ENCODE results near the gene ICA1.

Gene ICA1

DNA sequence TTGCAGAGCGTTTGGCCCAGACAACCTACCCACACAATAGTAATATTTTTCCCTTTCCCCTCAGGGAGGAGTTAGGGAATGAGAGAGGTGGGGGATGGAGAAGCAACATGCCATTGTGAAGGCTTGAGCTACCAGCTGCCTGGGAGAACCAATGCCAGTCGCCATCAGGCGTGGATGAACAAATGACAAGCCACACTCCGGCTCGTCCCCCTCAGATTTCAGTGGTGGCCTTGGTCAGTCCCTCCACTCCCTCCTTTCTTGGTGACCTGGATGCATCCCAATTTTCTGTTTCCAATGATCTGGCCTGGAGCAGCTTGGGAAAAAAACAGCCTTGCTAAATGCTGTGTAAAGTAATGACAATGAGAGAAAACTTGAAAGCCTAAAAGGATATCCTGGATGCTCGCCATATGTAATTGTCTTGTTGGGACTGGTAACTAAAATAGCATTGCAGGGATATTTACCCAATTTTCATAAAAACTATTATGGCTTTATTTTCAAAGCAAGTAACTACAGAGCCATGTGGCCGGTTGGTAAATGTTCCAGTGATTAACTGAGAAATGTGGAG lies 110.7 kb downstream of the ICA1 start:
- Histone ChIP-seq H3K9ac (no peak overlapping the region), H3K4me2 (peak overlapping the region in 7 of 11 experiments; percentile 60 to 84 (median 67); a peak in 14 of 22 replicates), H3K27ac (peak overlapping the region in 1 of 11 experiments; percentile 71; a peak in 2 of 22 replicates), H3K4me1 (peaks cover 25 to 44% (median 32%) of the 10 kb centered on the region in 10 experiments), H3K36me3 (peaks cover 0 to 9% (median 0%) of the 10 kb centered on the region in 11 experiments; a peak in 1 of 22 replicates), H3K27me3 (no peaks in the 10 kb centered on the region), H3K9me3 (replicated peaks in 1 of 11) (peaks cover 0 to 8% (median 0%) of the 10 kb centered on the region in 11 experiments; a peak in 2 of 22 replicates), H3K4me3 (no peak overlapping the region), H4K20me1 (no peaks in the 10 kb centered on the region)
- no peak for TF ChIP-seq Cebpa-rat (IDR thresholded peaks at IDR 0.05)

DNA sequence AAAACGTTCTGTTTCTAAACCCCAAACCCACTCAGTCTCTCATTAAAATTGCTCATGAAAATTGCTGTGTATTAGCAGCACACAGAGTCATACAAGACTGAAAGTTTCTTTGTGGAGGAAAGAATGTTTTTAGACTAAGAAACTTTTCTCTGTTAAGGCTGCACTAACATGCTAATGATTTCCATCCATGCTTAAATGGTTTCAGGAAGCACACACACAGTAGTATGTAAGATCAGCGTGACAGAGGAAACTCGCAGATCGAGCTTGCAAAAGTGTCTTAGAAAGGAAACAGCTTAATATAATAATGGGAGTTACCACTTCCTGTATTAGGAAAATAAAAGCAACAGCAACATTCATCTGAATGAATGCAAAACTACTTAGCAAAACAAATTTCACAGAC lies 112.7 kb downstream of the ICA1 start:
- Histone ChIP-seq H3K9me3 (replicated peaks in 1 of 11) (peaks cover 0 to 8% (median 0%) of the 10 kb centered on the region in 11 experiments; a peak in 2 of 22 replicates), H3K27me3 (no peaks in the 10 kb centered on the region), H4K20me1 (no peaks in the 10 kb centered on the region), H3K4me2 (peak overlapping the region; percentile 50 to 84 (median 64)), H3K36me3 (no peaks in the 10 kb centered on the region), H3K4me1 (peaks cover 25 to 44% (median 31%) of the 10 kb centered on the region in 10 experiments), H3K27ac (peak overlapping the region in 10 of 11 experiments; percentile 46 to 71 (median 59); a peak in 19 of 22 replicates), H3K4me3 (peak overlapping the region in 2 of 10 experiments; percentile 6; a peak in 2 of 20 replicates), H3K9ac (peak overlapping the region in 4 of 11 experiments; percentile 20 to 49 (median 32); a peak in 4 of 22 replicates)
- peak in 2 of 11 experiments; percentile 13 to 45; a peak in 3 of 22 replicates for TF ChIP-seq Cebpa-rat (IDR thresholded peaks at IDR 0.05)

DNA sequence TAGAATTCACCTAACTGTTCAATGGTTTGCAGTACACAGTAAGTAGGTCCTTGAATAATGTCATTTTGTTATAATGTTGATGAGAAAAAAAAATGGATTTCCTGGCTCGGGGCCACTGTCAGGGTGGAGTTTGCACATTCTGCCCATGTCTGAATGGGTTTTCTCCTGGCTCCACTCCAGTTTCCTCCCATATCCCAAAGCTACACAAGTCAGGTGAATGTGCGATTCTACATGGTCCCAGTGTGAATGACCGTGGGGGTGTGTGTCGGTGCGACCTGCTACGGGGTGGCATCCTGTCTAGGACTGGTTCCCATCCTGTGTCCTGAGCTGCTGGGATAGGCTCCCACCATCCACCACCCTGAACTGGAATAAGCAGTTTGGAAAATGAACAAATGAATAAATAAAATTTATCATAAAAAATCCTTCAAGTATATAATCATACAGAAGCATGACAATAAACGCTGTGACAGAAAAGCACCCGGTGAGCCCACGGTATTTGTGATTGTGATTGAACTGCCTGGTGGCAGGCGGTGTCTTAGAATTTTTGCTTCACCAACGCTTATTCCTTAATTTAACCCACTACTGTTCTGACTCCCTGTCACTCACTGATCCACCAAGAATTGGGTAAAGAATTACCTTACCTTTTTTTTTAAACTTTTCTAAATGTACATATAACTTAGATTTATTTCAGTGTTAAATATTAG lies 114.1 kb downstream of the ICA1 start:
- H3K9me3 ChIP-seq (replicated peaks in 1 of 11), result peaks cover 0 to 8% (median 0%) of the 10 kb centered on the region in 11 experiments; a peak in 2 of 22 replicates
- H3K27ac ChIP-seq, result peak overlapping the region in 3 of 11 experiments; percentile 0 to 71 (median 6); a peak in 2 of 22 replicates
- no peak for TF ChIP-seq Cebpa-rat (IDR thresholded peaks at IDR 0.05)

DNA sequence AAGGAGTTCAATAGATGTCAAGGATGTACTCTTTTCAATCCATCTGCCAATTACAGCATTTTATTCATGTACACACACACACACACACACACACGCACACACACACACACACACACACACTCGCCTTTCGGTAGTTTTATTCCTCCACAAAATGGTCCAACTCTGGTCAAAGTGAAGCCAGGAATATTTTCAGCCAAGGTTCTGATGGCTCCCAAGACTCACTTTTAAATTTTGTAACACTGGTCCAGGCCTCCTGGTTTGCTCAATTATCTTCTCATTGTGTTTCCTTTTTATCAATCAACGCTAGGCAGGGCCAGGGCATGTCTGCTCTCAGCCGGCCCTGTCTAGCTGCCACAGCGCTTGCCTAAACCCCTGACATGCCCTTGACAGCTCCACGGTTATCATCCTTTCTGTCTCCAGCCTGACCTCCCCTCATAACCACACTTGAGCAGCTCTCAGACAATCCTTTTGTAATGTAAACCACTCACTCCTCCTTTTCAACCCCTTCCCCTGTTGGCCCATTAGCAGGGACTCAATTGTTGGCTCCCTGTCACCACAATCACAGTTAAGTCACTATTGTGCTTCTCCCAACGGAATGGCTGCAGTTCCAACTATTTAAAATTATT lies 115.1 kb downstream of the ICA1 start:
- Histone ChIP-seq H3K4me2 (peak overlapping the region in 1 of 11 experiments; percentile 3; a peak in 1 of 22 replicates), H3K36me3 (no peaks in the 10 kb centered on the region; a peak in 1 of 22 replicates), H3K9ac (no peak overlapping the region), H3K27me3 (no peaks in the 10 kb centered on the region), H4K20me1 (no peaks in the 10 kb centered on the region), H3K9me3 (replicated peaks in 1 of 11) (peaks cover 0 to 7% (median 0%) of the 10 kb centered on the region in 11 experiments; a peak in 2 of 22 replicates), H3K27ac (no peak overlapping the region), H3K4me1 (peaks cover 25 to 44% (median 29%) of the 10 kb centered on the region in 10 experiments), H3K4me3 (no peak overlapping the region)
- no peak for TF ChIP-seq Cebpa-rat (IDR thresholded peaks at IDR 0.05)

More for the DNA sequence above, 114.1 kb downstream of the ICA1 start:
- Histone ChIP-seq H3K36me3 (no peaks in the 10 kb centered on the region; a peak in 1 of 22 replicates), H3K4me3 (no peak overlapping the region), H4K20me1 (no peaks in the 10 kb centered on the region), H3K9ac (no peak overlapping the region), H3K27me3 (no peaks in the 10 kb centered on the region), H3K4me2 (peak overlapping the region in 1 of 11 experiments; percentile 76; a peak in 3 of 22 replicates), H3K4me1 (peaks cover 25 to 44% (median 29%) of the 10 kb centered on the region in 10 experiments)

DNA sequence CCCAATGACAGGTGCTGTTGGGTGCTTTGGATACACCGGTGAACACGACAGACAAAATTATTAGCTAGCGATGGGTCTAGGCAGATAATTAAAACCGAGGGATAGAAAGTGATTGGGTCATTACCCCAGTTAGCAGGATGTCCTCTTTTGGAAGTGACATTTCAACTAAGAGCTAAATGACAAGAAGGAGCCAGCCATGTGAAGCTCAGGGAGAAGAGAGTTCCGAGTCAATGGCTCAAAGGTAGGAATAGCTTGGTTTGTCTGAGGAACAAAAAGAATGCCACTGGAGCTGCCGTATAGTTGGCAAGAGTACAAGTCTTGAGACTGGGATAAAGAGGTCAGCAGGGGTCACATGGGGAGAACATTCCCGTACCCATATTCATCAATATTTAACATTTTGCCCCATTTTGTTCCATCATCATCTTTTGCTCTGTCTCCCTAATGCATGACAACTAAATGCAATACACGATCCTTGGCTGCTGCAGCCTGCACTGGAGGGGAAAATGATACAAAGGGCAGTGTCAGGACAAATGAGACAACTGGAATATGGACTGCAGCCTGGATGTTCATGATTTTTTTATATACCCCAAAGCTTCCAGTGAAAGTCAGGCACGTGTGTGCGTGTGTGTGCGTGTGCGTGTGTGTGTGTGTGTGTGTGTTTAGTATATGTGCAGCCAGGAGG lies 115.7 kb downstream of the ICA1 start:
- Histone ChIP-seq H3K4me2 (no peak overlapping the region), H3K4me3 (no peak overlapping the region), H3K27me3 (no peaks in the 10 kb centered on the region), H4K20me1 (no peaks in the 10 kb centered on the region), H3K9me3 (replicated peaks in 1 of 11) (peaks cover 0 to 5% (median 0%) of the 10 kb centered on the region in 11 experiments; a peak in 2 of 22 replicates), H3K27ac (no peak overlapping the region), H3K4me1 (peaks cover 25 to 42% (median 29%) of the 10 kb centered on the region in 10 experiments), H3K9ac (no peak overlapping the region), H3K36me3 (no peaks in the 10 kb centered on the region; a peak in 1 of 22 replicates)
- TF ChIP-seq Cebpa-rat (IDR thresholded peaks at IDR 0.05), result no peak

DNA sequence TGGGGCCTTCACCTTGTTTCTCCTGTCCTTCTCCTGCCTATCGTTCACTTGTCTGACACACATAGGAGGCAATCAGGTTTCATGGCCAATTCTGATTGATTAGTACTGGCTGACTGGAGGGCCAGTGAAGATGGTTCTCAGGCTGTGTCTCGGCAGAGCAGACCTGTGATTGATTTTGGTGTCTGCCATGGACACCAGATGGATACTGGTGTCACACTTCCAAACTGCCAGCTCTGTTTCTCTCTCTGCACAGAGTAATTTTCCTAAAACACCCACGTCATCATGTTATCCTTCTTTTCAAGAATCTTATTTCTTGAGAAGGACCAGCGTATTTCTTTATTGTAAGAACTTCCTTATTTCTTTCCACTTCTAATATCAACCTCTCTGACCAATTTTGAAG lies 117.1 kb downstream of the ICA1 start:
- H3K4me2 ChIP-seq, result 0 out of 22 replicates have a peak overlapping the region, but pooled peaks of 1 of the 11 experiments have one; percentile 4
- H3K36me3 ChIP-seq, result no peaks in the 10 kb centered on the region; a peak in 1 of 22 replicates
- no peak overlapping the region for H3K9ac ChIP-seq
- no peak overlapping the region for H3K4me3 ChIP-seq
- no peaks in the 10 kb centered on the region for H4K20me1 ChIP-seq
- H3K9me3 ChIP-seq (replicated peaks in 1 of 11), result no peaks in the 10 kb centered on the region
- TF ChIP-seq Cebpa-rat (IDR thresholded peaks at IDR 0.05), result no peak
- H3K27me3 ChIP-seq, result no peaks in the 10 kb centered on the region
- peaks cover 14 to 28% (median 15%) of the 10 kb centered on the region in 10 experiments for H3K4me1 ChIP-seq
- no peak overlapping the region for H3K27ac ChIP-seq

DNA sequence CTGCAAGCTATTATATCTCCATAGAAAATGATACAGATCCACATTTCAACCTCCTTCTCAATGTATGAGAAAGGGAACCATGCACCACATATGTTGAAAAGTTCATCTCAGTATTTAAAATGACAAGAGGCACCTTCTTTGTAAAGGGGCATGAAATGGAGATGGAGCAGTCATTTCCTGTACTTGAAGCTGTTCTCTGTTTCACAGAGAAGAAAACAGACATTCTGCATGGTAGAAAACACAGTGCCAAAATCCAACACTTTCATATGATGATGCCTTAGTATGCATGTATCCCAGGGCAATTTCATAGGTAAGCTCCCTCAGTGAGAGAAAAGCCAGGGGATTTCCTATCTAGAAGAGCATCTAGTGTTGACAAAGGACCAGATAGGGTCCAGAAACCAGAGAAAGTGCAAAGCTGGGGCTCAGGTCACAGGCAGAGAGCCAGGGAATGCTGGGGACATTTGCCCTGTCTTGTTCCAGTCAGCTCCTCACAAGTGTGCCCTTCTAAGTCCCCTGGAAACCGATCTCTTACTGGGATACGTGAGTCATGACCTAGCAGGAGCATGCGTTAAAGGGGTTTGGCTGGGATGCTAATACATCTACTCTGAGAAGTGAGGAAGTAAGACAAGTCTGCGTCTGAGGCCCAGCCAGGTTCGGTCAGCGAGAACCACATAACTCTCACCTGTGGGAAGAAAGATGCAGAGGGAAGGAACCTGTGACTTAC lies 118.7 kb downstream of the ICA1 start:
- no peaks in the 10 kb centered on the region for H4K20me1 ChIP-seq
- no peaks in the 10 kb centered on the region for H3K27me3 ChIP-seq
- TF ChIP-seq Cebpa-rat (IDR thresholded peaks at IDR 0.05), result no peak
- no peak overlapping the region for H3K4me3 ChIP-seq
- H3K27ac ChIP-seq, result no peak overlapping the region
- no peaks in the 10 kb centered on the region; a peak in 1 of 22 replicates for H3K36me3 ChIP-seq
- peaks cover 0 to 13% (median 0%) of the 10 kb centered on the region in 10 experiments; a peak in 3 of 20 replicates for H3K4me1 ChIP-seq
- H3K9me3 ChIP-seq (replicated peaks in 1 of 11), result no peaks in the 10 kb centered on the region
- no peak overlapping the region for H3K9ac ChIP-seq
- H3K4me2 ChIP-seq, result no peak overlapping the region

DNA sequence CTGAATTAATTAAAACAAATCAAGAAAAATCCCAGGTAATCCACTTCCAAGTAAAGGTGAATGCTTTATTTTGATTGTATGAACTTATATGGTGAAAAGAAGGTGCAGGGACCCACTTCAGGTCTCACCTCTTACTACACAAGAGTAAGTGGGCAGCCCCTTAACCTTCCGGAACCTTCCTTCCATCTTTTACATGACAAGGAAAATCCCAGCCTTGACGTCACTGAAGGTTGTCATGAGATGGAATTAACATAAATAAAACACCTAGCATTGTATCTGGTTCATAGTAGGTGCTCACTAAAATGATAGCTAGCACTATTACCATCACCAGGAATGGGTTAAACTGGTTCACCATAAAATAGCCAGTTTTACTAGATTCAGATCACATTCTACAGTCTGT lies 119.5 kb downstream of the ICA1 start:
- Histone ChIP-seq H3K27me3 (no peaks in the 10 kb centered on the region), H3K36me3 (no peaks in the 10 kb centered on the region; a peak in 1 of 22 replicates), H3K4me1 (peaks cover 0 to 6% (median 0%) of the 10 kb centered on the region in 10 experiments; a peak in 1 of 20 replicates), H3K4me2 (no peak overlapping the region), H4K20me1 (no peaks in the 10 kb centered on the region), H3K9me3 (replicated peaks in 1 of 11) (no peaks in the 10 kb centered on the region), H3K9ac (no peak overlapping the region), H3K4me3 (no peak overlapping the region), H3K27ac (no peak overlapping the region)
- no peak for TF ChIP-seq Cebpa-rat (IDR thresholded peaks at IDR 0.05)
